ENCODE measurements around the gene VAV2.
A peak's percentile ranks its signal among the peaks of the same experiment; 100 is the strongest.

The VAV2 gene

DNA sequence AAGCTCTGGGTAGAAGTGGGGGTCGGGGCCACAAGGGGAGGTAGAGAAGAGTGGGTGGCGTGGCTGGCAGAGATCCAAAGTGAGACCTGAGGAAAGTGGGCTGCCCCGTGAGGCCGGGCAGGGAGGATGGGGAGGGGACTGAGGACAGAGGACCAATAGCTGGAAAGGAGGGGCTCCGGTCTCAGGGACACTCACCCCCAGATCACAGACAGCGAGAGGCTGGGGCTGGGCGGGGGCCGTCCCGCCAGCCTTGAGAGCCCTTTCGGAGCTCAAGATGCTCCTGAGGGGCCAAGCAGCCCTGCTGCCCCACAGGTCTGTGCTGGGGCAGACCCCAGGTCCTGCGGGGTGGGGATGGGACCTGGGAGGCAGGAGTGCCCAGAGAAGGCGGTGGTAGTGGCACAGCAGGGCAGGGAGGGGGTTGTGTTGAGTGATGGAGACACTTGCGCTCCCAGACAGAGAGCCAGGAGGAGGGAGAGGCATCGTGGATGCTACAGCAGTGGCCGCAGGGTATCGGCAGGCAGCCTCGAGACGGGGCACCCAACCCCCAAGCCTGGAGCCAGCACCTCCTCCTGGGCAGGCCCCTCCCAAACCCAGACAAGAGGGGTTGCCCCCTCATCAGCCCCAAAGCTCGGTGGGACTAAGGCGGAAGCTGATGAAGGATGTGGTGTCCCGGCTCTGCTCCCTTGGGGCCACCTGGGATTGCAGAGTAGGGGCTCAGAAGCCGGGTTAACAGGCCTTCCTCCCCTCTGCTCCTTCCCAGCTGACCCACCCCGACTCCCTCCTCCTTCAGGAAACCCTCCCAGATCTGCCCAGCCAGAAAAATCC, 257.3 kb downstream of the VAV2 start:
- no peak for DNase-seq

DNA sequence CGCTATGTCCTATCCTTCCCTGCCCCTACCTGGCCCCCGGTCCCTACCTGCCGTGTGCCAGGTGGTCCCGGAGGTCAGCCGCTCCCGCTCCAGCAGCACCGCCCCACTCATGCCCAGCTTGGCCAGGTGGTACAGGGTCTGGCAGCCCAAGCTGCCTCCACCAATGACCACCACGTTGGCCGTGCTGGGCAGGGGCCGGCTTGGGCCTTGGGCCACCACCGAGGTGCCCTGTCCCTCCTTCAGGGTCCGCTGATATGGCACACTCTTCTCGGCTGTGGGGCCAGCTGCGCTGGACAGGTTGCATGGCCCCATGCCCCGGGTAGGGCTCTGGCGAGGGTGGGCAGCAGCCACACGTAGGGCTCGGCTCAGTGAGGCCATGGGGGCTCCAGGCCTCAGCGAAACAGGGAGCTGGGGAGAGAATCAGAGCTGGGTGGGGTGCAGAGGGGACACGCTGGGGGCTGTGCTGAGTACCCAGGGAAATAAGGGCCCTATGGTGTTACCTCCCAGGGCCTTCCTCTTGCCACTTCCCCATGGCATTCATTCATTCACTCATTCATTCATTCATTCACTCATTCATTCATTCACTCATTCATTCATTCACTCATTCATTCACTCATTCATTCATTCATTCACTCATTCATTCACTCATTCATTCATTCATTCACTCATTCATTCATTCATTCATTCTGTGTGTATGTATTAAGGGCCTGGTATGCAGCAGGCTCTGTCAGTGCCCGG, 258.2 kb downstream of the VAV2 start:
- no peak for DNase-seq

DNA sequence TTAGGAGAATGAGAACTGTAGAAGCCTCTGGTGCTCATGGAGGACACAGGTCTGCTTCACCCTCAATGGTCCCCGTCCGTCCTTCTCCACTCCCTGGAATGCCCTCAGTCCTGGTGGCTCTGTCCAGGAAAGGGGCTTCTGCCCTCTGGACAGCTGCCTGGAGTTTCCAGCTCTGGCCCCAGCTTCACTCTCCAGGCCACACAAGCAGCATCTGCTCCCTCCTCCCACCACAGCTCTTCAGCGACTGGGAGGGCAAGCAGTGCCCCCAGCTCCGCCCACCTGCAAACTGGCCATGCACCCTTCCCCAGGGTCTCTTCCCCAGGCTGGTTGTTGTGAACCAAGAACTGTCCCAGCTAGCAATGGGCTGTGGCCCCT, 258.7 kb downstream of the VAV2 start:
- DNase-seq: no peak

DNA sequence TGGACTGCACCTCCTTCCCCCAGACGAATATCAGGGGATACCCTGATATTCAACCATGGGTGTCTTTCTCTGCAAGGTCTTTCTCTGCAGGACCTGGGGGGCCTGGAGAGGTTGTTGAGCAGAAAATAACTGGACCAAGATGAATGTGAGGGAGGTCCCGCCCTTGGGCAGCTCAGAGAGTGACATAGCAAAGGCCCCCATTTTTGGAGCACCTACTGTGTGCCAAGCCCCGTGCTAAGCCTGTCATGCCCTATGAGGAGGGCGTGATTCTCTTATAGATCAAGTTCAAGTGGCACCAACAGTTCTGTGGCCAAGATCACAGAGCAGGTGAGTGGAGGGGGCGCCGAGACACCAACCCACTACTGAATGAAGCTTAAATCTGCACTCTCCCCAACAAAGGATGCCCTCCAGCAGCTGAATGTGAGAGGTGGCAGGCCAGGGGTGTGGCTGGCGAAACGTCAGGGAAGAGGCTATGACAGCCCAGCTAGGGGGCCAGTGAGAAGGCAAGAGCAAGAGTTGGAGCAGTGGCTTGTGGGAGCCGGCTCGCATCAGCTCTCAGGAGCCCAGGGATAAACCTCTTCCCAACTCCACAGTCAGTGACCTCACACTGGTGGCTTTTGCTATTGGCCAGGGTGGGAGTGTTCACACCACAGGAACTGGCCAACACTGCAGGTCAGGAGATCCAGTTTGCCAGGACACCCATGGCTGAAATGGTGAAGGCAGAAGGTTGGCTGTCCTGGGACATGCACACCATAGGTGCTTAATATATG, 259.3 kb downstream of the VAV2 start:
- no peak for DNase-seq

DNA sequence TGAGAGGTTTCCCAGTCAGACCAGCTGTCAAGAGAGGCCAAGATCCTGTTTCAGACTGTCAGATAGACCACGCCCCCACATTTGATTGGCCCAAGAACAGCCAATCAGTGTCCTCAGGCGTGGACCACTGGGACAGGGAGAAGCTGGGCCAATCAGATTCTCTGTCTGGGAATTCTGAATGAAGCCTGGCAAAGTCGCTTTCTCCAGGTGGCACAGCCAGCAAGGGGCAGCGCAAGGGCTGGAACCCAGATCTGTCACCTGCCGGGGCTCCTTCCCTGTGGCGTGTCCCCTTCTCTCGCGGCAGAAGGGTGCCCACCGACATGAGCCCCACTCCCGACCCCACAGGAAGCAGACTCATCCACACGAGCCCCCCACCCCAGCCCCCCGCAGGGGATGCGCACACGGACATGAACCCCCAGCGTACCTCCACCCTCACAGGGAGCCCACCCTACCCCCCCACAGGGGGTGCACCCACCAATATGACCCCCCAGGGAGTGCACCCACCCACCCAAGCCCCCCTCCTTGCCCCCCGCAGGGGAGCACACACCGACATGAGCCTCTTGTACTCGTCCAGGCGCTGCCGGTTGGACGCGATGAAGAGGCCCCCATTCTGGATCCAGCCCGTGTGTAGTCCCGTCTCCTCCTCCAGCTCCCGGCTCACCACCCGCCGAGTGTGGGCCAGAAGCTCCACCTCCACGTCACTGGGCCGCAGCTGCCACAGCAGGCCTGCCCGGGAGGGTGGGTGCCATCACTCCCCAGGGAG, 260.1 kb downstream of the VAV2 start:
- DNase-seq: no peak

DNA sequence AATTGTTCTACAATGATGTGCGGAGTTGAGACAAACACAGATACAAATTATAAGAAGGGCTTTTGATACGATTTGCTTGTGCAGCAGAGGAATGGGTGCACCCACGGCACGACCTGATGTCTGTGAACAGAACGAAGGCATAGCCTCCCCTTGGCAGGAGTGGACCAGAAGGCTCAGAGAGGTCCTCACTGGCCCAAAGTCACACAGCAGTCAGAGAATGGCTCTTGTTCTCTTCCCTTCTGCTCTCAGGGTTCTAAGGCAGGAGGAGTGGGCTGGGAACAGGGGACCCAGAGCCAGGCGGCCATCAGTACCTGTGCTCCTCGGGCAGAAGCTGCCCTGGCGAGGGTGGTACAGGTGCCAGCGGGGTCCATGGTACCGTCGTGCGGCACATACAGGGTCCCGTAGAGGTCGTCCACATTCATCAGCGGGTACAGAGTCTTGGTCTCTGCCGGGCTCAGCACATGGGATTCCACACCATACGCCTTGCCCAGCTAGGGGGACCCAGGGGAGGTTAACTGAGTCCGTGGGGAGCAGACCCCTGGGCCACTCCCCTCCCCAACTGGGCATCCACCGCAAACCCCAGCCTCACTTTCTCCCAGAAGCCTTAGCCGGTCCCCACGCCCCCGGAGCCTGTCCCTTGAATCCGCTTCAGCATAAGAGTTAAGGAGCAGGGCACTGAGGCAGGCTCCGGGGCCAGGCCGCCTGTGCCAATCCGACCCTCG, 261.0 kb downstream of the VAV2 start:
- no peak for DNase-seq

DNA sequence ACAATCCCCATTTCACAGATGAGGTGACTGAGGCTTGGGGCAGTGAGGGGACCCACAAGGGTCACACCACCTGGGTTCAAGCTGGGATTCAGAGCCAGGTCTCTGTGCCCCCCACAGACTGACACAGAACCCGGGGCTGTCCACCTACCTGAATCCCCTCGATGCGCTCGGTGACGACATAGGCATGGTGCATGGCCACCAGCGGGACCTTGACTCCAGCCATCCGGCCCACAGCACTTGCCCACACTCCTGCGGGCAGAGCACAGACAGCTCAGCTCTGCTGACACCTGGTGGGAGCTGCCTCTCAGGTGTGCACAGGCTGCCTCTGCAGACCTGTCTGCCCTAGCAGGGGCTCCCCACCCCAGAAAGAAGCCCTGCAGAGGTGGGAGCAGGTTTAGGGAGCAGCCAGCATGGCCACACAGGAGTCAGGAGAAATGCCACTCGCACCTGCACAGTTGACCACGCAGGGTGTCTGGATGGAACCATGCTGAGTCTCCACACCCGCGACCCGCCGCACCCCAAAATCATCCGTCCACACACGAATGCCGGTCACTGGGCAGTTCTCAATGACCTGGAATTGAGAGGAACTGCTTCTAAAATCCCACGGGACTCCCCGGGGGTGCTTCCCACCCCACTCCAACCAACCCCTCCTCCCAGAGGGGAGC, 262.4 kb downstream of the VAV2 start:
- DNase-seq: no peak

DNA sequence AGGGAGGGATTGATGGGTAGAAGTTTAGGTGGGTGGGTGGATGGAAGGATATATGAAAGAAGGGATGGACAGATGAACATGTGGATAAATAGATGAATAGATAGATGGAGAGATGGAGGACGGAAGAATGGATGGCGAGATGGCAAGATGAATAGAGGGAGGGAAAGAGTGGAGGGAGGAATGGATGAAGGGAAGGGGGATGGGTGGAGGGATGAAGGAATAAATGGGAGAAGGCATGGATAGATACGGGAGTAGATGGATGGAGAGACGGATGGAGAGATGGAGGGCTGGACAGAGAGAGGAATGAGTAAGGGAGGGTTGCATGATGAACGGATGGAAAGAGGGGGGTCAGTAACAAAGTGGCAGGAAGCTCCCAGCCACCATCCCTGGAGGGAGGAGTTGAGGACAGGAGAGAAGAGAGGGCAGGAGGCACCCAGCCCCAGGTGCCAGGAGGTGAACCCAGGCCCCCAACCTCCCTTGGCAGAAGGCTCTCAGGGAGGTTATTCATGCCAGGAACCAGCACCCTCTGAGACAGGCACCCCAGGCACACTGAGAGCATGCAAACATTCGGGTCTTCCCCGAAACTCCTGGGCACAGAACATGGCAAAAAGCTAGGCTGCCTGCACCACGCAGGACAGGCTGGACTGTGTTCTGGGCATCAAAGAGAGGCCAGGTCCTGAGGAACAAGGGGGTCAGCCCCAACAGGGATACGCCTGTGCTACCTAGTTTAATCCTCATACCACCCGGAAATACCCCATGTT, 263.1 kb downstream of the VAV2 start:
- no peak for DNase-seq

DNA sequence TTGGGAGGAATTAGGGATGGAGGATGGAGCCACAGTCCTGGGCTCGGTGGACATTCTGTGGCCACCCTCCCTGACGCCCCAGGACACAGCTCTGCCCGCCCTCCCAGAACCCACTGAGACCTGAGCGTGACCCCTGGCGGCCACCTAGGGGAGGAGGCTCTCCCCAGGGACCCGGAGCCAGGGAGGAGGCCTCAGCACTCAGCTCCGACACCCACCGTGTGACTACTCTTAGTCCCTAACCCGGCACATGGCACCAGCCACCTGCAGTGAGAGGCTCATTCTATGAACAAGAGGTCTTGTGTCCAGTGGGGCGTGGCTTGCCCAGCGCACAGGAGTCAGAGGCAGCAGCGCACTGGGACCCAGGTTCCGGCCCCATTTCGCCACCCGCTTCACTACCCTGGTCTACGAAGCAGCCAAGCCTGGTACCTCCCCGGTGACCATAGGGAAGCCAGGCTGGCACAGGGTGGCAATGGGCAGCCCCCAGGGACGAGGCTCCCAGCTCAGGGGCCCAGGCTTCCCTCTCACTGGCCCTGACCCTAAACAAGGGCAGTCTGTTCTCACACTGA, 264.2 kb downstream of the VAV2 start:
- no peak for DNase-seq

DNA sequence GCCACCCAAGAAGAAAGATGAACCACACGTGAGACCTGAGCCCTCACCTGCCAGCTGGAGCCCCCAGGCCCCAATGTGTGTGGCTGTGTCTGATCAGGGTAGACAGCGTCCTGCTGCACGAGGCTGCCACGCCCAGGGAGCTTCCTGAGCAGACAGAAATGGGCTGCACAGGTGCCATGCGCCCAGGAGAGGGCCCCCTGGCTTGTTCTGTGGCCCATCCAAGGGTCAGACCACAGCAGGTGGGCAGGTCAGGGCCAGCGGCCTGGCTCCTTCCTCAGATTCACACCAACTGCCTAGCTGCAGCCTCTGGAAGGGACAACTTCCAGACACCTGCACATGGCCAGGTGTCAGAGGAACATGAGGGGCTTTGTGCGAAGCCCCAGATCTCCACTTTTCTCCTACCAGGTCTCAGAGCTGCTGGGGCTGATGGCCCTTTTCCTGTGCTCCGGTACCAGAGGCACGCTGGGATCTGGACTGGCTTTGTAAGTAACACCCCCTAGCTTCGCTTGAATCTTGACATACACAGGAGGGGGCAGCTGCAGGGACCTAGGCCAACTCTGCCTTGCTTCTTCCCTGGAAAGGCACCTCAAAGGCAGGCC, 264.7 kb downstream of the VAV2 start:
- DNase-seq: no peak

DNA sequence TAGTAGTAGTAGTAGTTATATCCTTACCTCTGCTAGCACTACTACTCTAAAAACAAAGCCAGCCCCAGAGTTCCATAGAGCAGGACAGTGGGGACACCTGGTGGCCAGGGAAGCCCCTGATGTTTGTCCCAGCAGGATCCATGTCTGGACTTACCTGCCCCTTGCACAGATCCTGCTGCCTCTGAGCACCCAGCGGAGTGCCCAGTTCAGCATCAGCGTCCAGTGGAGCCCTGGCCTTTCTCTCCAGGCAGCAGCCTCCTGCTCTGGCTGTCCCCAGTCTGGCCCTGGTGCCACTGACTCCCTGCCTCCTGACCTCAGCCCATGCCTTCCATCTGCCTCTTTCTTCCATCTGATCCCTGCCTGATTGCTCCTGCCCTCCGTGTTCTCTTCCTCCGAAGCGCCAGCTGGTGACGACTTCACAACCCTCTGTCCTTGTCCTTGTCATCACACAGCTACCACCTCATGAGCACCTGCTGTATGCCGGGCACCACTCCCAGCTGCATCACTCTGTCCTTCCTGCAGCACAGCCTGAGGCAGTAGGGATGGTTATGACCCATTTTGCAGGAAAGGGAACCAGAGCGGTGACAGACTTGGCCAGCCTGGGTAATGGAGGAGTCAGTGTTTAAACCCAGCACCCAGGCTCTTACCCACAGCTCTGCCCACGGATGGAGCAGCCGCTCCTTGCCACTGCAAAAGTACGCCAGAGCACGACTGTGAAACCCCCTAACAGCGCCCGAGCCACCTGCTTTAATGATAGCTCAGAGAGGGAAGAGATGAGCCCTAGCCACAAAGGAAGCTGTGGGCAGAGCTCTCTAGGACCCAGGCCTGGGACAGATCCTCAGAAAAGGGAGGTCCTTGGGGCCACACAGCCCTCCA, 265.5 kb downstream of the VAV2 start:
- peak; percentile 53 for DNase-seq

DNA sequence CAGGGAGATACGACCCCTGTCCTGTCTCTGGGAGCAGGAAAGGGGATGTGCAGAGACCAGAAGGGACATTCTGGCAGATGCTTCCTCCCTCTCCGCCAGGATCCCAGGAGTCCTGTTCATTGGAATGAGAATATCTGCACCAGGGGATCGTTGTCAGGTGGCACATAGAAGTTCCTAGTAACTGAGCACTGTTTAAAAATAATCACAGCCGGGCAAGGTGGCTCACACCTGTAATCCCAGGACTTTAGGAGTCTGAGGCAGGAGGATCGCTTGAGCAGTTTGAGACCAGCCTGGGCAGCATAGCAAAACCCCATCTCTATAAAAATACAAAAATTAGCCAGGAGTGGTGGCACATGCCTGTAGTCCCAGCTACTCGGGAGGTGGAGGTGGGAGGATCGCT, 266.2 kb downstream of the VAV2 start:
- no peak for DNase-seq

DNA sequence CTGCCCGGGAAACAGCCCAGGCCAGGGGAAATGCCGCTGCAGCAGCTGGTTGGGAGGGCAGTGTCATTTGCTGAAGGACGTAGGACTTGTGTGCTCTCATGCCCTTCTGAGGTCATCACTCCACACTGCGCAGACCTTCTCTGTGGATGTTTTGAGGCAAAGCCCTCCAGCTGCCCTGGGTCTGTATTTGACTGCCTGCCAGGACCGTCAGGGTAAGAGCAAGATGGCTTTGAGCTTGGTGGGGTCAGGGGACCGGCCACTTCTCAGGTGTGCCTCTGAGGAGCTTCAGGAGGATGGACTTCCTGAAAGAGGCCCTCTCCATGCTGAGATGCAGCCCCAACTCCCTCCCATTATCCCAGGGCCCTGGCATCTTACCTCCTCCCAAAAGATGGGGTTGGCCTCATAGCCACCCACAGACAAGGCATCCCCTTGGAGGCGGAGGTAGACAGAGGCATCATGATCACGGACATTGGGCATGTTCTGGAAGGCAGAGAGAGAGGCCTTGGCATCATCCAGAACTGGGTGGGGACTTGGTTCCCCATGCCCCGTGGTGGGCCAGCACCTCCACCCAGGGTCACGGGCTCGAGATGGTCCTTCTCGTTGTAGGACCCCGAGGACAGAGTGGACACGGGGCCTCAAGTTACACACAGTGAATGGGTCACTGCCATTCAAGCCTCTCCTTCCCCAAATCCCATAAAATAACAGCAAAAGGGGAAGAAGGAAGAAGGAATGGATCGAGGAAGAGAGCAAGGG, 273.4 kb downstream of the VAV2 start:
- no peak for DNase-seq

DNA sequence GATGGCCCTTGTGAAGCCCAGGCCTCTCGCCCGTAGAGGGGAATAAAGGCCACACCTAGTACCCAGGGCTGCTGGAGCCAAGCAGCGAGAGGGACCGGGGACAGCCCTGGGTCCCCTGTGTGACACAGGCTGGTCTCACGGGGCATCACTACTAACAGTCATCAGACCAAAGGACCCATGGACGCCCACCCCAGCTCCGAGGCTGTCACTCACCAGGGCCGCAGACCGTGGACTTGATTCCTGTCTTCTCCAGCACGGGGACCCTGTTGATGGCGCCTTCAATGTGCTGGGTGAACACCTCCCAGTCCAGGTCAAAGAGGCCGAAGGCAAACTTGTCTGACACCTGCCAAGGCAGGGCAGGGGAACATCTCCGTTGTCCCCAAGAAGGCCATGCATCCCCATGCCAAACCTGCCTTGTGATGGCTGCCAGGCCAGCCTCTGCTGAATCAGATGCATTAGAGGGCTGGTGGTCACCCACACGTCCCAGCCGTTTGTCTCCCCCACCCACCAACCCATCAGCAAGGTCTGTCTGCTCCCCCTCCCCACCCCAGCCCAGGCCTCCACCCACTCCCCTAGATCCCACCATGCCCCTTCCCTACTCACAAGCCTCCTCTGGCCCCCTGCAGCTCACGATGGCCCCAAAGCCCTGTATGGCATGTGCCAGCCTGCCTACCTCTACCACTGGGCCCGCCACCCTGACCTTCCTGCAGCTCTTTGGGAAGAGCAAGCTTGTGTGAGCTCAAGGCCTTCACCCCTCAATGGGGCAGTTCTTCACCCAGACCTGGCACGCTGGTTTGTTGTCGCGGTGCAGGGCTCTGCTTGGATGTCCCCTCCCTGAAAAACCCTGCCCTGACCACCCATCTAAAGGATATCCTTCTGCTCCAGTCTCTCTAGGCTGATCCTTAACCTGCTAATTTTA, 274.8 kb downstream of the VAV2 start:
- DNase-seq: no peak

DNA sequence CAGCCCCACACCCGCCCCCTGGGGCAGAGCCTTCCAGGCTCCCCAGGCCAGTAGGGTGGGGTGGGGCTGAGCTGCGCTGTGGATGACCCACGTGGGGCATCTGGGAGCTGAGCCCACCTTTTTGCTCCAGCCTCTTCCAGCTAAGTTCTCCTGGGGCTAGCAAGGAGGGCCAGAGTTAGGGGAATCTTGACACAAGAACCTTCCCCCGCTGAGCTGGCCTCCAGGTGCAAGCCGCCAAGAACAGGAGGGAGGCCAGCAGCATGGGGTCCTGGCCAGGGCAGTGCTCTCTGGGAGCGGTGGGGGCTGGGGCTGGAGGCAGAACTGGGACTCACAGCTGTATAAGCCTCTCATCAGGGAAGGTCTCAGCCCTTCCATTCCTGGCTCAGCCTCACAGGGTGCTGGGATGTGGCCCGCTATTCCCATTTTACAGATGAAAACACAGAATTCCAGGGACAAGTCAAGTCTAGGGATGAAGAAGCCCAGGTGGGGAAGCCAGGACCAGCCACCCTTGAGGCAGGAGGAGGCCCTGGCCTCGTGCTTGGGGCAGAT, 275.5 kb downstream of the VAV2 start:
- DNase-seq: no peak

DNA sequence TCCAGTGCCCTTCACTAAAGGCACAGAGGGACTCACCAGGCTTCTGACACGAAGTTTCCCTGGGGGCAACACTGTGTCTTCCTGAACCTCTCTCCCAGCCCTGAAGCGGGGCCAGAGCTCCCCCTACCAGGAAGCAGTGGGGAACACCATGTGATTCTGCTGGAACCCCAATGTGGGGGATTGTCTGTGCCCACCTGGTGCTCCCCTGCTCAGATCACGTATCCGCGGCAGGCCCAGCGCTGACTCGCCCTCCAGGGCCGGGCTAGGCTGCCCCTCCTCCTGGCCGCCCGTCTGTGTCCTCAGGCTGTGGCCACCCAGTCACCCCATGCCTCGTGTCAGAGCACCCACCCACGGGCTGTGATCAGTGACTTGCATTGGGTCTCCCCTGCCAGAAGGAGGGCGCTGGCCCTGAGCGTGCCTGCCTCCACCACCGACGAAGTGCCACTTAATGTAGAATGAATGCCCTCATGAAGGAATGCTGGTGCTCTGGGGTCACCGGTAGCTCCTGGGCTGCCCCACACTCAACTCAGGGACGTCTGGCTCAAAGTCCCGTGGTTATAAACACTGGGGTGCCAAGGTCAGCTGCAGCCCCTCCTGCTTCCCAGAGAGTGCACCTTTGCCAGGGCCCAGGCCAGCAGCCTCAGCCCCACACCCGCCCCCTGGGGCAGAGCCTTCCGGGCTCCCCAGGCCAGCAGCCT, 276.1 kb downstream of the VAV2 start:
- no peak for DNase-seq

Measured in activated gamma-delta T cell treated with Interleukin-2 at 50 U/mL for 16 hours (primary cell).